Body of pancreas (tissue), 4 donors: ENCODE data around the gene IMMT. TPM values are rescaled to one million over a fixed set of nuclear protein-coding genes. Genes with fewer than 3 reads are reported as not detected.
A peak's percentile ranks its signal among the peaks of the same experiment; 100 is the strongest.

Experiments used
- ATAC-seq: fragments of 150-250 bp; one replicate; pipeline ENCODE4 v1.9.1; 2016
- DNase-seq, 4 donors: peaks; one replicate each; pipeline ENCODE4 v3.0.0-alpha.2; 2019
- H3K27ac ChIP-seq, 4 donors: fragments of 200-600 bp; sonication (generic); 1 replicate in 3 of 4; 2 replicates in 1 of 4; pipeline versions ENCODE4 v1.5.1 to v1.6.1; 2016 to 2019; ENCODE audit warnings: mild to moderate bottlenecking in 1 of 4, mixed read lengths in 1 of 4, moderate library complexity in 1 of 4
- H3K27me3 ChIP-seq, 2 donors: fragments of 200-600 bp; sonication (generic); one replicate each; pipeline ENCODE4 v1.6.0; 2016; ENCODE audit warnings: mild to moderate bottlenecking in 1 of 2
- H3K36me3 ChIP-seq, 2 donors: fragments of 200-600 bp; sonication (generic); replicated peaks in 1 of 2; 2 replicates each; pipeline ENCODE4 v1.5.1; 2016; ENCODE audit warnings: low read depth in 2 of 2; ENCODE audit not compliant: insufficient read depth in 1 of 2
- H3K4me1 ChIP-seq: fragments of 200-600 bp; sonication (generic); one replicate; pipeline ENCODE4 v1.6.0; 2016
- H3K4me3 ChIP-seq, 2 donors: fragments of 200-600 bp; sonication (generic); 1 replicate in 1 of 2; 2 replicates in 1 of 2; pipeline ENCODE4 v1.5.1; 2016 to 2019
- H3K9me3 ChIP-seq, 3 donors: fragments of 200-600 bp; sonication (generic); 1 replicate in 2 of 3; 2 replicates in 1 of 3; pipeline ENCODE4 v1.5.1; 2016
- POLR2A ChIP-seq, 3 donors: fragments of 450-650 bp; IDR thresholded peaks; one replicate each; pipeline ENCODE4 v1.6.1; 2016; ENCODE audit warnings: antibody characterized with exemption in 3 of 3, mild to moderate bottlenecking in 2 of 3
- WGBS, 2 donors: methylation state at CpG; one replicate each; pipeline ENCODE4 v1.1.5; 2017; 5-methylcytosine and 5-hydroxymethylcytosine counted together
- intact Hi-C: fragments of 100-400 bp; cut with DNase I; formaldehyde crosslinking; loops from one replicate; pipeline ENCODE4 v1.15.1; 2023
- total RNA-seq, 2 donors: library from RNA; depleted of rRNA; stranded (reverse); fragments of >200 nt; gene quantifications; one replicate each; pipeline ENCODE4 v1.1.0, GENCODE V29; 2016
- TF ChIP-seq, protein P1 (sequence below), 7 experiments: fragments of 450-650 bp in 4 of 7; fragments of 200-600 bp in 3 of 7; sonication (generic) in 3 of 7; IDR thresholded peaks; one replicate each; pipeline ENCODE4 v1.5.1; 2016 to 2019; ENCODE audit warnings: antibody characterized with exemption in 7 of 7

Gene IMMT
- total RNA-seq, 2 donors from 2014 or later = 37.1 to 46.1 TPM

- ATAC-seq = no peak
- H3K4me1 ChIP-seq = peaks cover 9% of the 10 kb centered on the region
- TF ChIP-seq POLR2A (IDR thresholded peaks at IDR 0.05) = no peak
- TF ChIP-seq, protein P1, sequence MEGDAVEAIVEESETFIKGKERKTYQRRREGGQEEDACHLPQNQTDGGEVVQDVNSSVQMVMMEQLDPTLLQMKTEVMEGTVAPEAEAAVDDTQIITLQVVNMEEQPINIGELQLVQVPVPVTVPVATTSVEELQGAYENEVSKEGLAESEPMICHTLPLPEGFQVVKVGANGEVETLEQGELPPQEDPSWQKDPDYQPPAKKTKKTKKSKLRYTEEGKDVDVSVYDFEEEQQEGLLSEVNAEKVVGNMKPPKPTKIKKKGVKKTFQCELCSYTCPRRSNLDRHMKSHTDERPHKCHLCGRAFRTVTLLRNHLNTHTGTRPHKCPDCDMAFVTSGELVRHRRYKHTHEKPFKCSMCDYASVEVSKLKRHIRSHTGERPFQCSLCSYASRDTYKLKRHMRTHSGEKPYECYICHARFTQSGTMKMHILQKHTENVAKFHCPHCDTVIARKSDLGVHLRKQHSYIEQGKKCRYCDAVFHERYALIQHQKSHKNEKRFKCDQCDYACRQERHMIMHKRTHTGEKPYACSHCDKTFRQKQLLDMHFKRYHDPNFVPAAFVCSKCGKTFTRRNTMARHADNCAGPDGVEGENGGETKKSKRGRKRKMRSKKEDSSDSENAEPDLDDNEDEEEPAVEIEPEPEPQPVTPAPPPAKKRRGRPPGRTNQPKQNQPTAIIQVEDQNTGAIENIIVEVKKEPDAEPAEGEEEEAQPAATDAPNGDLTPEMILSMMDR (IDR thresholded peaks at IDR 0.05) = no peak
- H3K27me3 ChIP-seq = no peaks in the 10 kb centered on the region
- no peak overlapping the region for H3K4me3 ChIP-seq
- 73 to 76% methylated on average over 4 of the region's 4 CpGs for WGBS, 2 donors
- intact Hi-C loops = no loop called here
- H3K36me3 ChIP-seq = peaks cover 20 to 24% of the 10 kb centered on the region in 2 donors
- no peak overlapping the region for H3K27ac ChIP-seq
- H3K9me3 ChIP-seq = no peaks in the 10 kb centered on the region
- DNase-seq = no peak
Observed at GRCh38 chr2:86140969-86141392, 54.3 kb downstream of the IMMT start.

DNA sequence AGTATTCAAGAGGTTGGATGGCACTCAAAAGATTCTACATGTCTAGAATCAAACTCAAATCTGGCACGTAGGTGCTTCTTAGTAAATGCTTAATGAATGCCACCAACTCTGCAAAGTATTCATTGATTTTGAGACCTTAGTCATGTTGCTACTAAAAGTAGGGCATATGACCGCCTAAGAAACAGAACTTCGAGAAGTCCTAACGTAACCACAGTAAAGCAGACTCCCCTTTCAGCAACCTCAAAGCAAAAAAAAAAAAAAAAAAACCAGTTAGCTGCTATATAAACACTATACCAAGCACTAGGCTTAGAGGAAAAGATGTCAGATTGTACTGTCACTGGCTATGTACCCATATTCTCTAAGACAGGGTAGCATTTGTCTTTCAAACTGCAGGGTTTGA, 55.3 kb downstream of the IMMT start:
- ATAC-seq (no peak), DNase-seq (no peak)
- Histone ChIP-seq H3K27me3 (no peaks in the 10 kb centered on the region), H3K9me3 (no peaks in the 10 kb centered on the region), H3K4me1 (peaks cover 19% of the 10 kb centered on the region), H3K4me3 (no peak overlapping the region), H3K27ac (no peak overlapping the region), H3K36me3 (peaks cover 20 to 26% of the 10 kb centered on the region in 2 donors)
- TF ChIP-seq, protein P1 (IDR thresholded peaks at IDR 0.05) = no peak
- no peak for TF ChIP-seq POLR2A (IDR thresholded peaks at IDR 0.05)
- 90 to 94% methylated on average over 4 of the region's 4 CpGs for WGBS, 2 donors
- intact Hi-C loops = no loop called here

DNA sequence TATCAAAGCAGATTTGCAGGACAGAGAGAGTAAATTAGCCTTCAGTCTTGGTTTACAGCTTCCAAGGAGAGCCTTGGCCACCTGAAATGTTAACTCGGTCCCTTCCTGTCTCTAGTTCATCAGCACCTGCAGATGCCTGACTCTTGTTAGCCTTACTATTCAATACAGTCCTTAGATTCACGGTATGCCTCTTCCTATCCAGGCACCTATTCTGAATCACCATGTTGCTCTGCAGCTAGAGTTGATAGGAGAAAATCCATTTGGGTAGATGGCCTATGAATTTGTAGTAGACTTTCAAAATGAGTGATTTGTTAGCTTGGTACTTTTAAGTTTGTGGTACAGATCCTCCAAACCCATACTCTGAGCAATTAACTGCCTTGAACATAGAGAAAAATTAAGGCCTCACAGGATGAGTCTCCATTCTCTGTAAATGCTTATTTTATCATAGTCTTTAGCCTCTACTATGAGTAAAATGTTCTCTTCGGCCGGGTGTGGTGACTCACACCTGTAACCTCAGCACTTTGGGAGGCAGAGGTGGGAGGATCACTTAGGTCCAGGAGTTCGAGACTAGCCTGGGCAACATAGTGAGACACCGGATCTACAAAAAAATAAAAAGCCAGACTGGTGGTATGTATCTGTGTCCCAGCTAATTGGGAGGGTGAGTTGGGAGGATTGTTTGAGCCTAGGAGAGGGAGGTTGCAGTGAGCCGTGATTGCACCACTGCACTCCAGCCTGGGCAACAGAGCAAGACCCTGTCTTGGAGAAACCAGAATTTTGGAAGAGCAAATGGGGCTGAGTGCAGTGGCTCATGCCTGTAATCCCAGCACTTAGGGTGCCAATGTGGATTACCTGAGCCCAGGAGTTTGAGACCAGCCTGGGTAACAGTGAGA, 56.3 kb downstream of the IMMT start:
- TF ChIP-seq, protein P1 (IDR thresholded peaks at IDR 0.05) = no peak
- TF ChIP-seq POLR2A (IDR thresholded peaks at IDR 0.05) = no peak
- ATAC-seq (no peak), DNase-seq (no peak)
- no peak overlapping the region for H3K4me3 ChIP-seq
- H3K36me3 ChIP-seq = peaks cover 26 to 29% of the 10 kb centered on the region in 2 donors
- intact Hi-C loops = no loop called here
- peaks cover 20% of the 10 kb centered on the region for H3K4me1 ChIP-seq
- H3K27me3 ChIP-seq = no peaks in the 10 kb centered on the region
- H3K27ac ChIP-seq = no peak overlapping the region
- WGBS, 2 donors = 96 to 98% methylated on average over 7 of the region's 7 CpGs
- H3K9me3 ChIP-seq = no peaks in the 10 kb centered on the region

GRCh38 chr2:86136141-86136540, 59.1 kb downstream of the IMMT start:
- 31 to 41% methylated on average over 2 of the region's 2 CpGs for WGBS, 2 donors
- Histone ChIP-seq H3K9me3 (no peaks in the 10 kb centered on the region), H3K4me1 (peaks cover 20% of the 10 kb centered on the region), H3K36me3 (peaks cover 33 to 43% of the 10 kb centered on the region in 2 donors), H3K27me3 (no peaks in the 10 kb centered on the region), H3K4me3 (no peak overlapping the region), H3K27ac (peak overlapping the region in 3 of 4 donors; percentile 9 to 39 (median 10))
- intact Hi-C loops = no loop called here
- ATAC-seq (peak; percentile 59), DNase-seq (peak in 3 of 4 donors; percentile 25 to 61 (median 44))
- TF ChIP-seq POLR2A (IDR thresholded peaks at IDR 0.05) = no peak
- TF ChIP-seq, protein P1 (IDR thresholded peaks at IDR 0.05) = no peak
